GM12878 (cell line): ENCODE data around the gene CDKN1C. TPM values are rescaled to one million over a fixed set of nuclear protein-coding genes. Genes with fewer than 3 reads are reported as not detected.

Experiments
- ATAC-seq: fragments of 200-7000 bp; cut with Tn5 transposase; 3 replicates; pipeline ENCODE4 v1.9.1; 2020; ENCODE audit warnings: mild to moderate bottlenecking, moderate library complexity
- BruUV-seq: library from RNA; stranded (reverse); fragments of 400-500 nt; replicated peaks from 2 replicates; lab custom pipeline; 2021; lab: Mats Ljungman, UMichigan
- CTCF ChIA-PET: fragments of 300-600 bp; sonication (Branson Sonifier 250); formaldehyde crosslinking; extraction: SDS; loops from one replicate; lab custom pipeline; 2021; ENCODE audit warnings: inconsistent platforms; lab: Yijun Ruan, JAX
- POLR2A ChIA-PET: fragments of 350-600 bp; formaldehyde crosslinking; extraction: SDS; loops from one replicate; lab custom pipeline; 2021; ENCODE audit warnings: inconsistent platforms; lab: Charles Lee
- RAD21 ChIA-PET: fragments of 300-600 bp; sonication (Branson Sonifier 250); formaldehyde crosslinking; loops from one replicate; lab custom pipeline; 2023; ENCODE audit warnings: antibody characterized with exemption; ENCODE audit not compliant: unreplicated experiment; lab: Charles Lee
- SMC1A ChIA-PET: fragments of 300-600 bp; sonication (Branson Sonifier 250); formaldehyde crosslinking; loops from one replicate; lab custom pipeline; 2023; ENCODE audit not compliant: unreplicated experiment, uncharacterized antibody; lab: Charles Lee
- DNase-seq: peaks from one replicate; pipeline ENCODE4 v3.0.0-alpha.2; 2011; ENCODE audit warnings: low read depth, low spot score
- FAIRE-seq: peaks from 3 replicates; lab custom pipeline; 2011; peaks lifted over from hg19 to GRCh38; lab: Jason Lieb, UNC
- H2AFZ ChIP-seq: 2 replicates; pipeline ENCODE4 v1.6.0; 2011; ENCODE audit warnings: low read depth, low read length, control low read depth; ENCODE audit not compliant: control insufficient read depth
- H3K27ac ChIP-seq: 2 replicates; pipeline ENCODE4 v1.5.1; 2011; ENCODE audit warnings: control low read depth; ENCODE audit not compliant: control insufficient read depth, insufficient read depth
- H3K27me3 ChIP-seq, 2 experiments: replicated peaks in 1 of 2; 2 replicates each; pipeline versions ENCODE4 v1.6.0 to v1.6.1; 2011; ENCODE audit warnings: low read length in 1 of 2; ENCODE audit not compliant: control insufficient read depth in 2 of 2, insufficient read depth in 2 of 2
- H3K36me3 ChIP-seq, 2 experiments: 2 replicates each; pipeline ENCODE4 v1.5.1; 2011; ENCODE audit warnings: low read length in 1 of 2; ENCODE audit not compliant: control insufficient read depth in 2 of 2, insufficient read depth in 2 of 2
- H3K4me1 ChIP-seq: 2 replicates; pipeline ENCODE4 v1.6.1; 2011; ENCODE audit warnings: mild to moderate bottlenecking, low read length, moderate library complexity, mixed read lengths; ENCODE audit not compliant: control insufficient read depth, insufficient read depth
- H3K4me2 ChIP-seq: 2 replicates; pipeline ENCODE4 v1.6.0; 2011; ENCODE audit warnings: control low read depth; ENCODE audit not compliant: control insufficient read depth, insufficient read depth
- H3K4me3 ChIP-seq: fragments of 200-600 bp; sonication (generic); 2 replicates; pipeline ENCODE4 v1.5.1; 2016
- H3K79me2 ChIP-seq: 2 replicates; pipeline ENCODE4 v1.6.0; 2011; ENCODE audit warnings: low read length; ENCODE audit not compliant: control insufficient read depth, insufficient read depth
- H3K9ac ChIP-seq: 2 replicates; pipeline ENCODE4 v1.8.0; 2011; ENCODE audit warnings: low read length, control low read depth, mixed read lengths; ENCODE audit not compliant: control insufficient read depth, insufficient read depth
- H3K9me3 ChIP-seq: replicated peaks from 3 replicates; pipeline ENCODE4 v1.5.1; 2011; ENCODE audit warnings: mild to moderate bottlenecking, low read length; ENCODE audit not compliant: control insufficient read depth, insufficient read depth
- H4K20me1 ChIP-seq: 2 replicates; pipeline ENCODE4 v1.6.0; 2011; ENCODE audit not compliant: control insufficient read depth, insufficient read depth
- FOXM1 ChIP-seq: IDR thresholded peaks from 2 replicates; pipeline ENCODE4 v1.6.1; 2012; ENCODE audit warnings: low read depth, mild to moderate bottlenecking, inconsistent platforms, low read length, moderate library complexity
- TARDBP ChIP-seq: IDR thresholded peaks from 2 replicates; pipeline ENCODE4 v1.6.1; 2016; ENCODE audit warnings: borderline replicate concordance
- WGBS: methylation state at CpG from one replicate; pipeline ENCODE4 v1.1.6; 2016; ENCODE audit warnings: low lambda C conversion rate; ENCODE audit not compliant: insufficient replicate concordance, insufficient coverage; ENCODE audit errors: missing lambda C conversion rate; 5-methylcytosine and 5-hydroxymethylcytosine counted together
- in situ Hi-C: fragments of 300-500 bp; cut with MboI; formaldehyde crosslinking; loops from 9 replicates; pipeline ENCODE4 v1.14.3; 2018; ENCODE audit warnings: mixed read lengths
- intact Hi-C: fragments of 100-400 bp; cut with micrococcal nuclease; formaldehyde crosslinking; loops from one replicate; pipeline ENCODE4 v1.14.2; 2022; ENCODE audit not compliant: unreplicated experiment
- polyA plus RNA-seq, 11 experiments: library from polyadenylated mRNA; depleted of rRNA in 4 of 11; unstranded in 6 of 11; stranded (reverse) in 5 of 11; fragments of >200 nt; fragmentation: Nextera tagmentation in 4 of 11; fragmentation: Illumina TruSeq in 1 of 11; extraction: Ambion mirVana in 4 of 11; extraction: Trizol in 1 of 11; gene quantifications; 1 replicate in 1 of 11; 2 replicates in 10 of 11; pipeline versions ENCODE4 v1.2.1 to v1.2.3, GENCODE V29; 2011 to 2016; ENCODE audit warnings: inconsistent platforms in 2 of 11, missing spikeins in 2 of 11, low read depth in 1 of 11
- total RNA-seq, 4 experiments: library from RNA; depleted of rRNA in 3 of 4; stranded (reverse); fragments of >200 nt in 3 of 4; fragmentation: Illumina TruSeq in 1 of 4; extraction: Trizol in 1 of 4; gene quantifications; 2 replicates each; pipeline versions ENCODE4 v1.2.1 to v1.2.3, GENCODE V29; 2013 to 2021
- TF ChIP-seq, protein P1 (sequence below): fragments of 150-350 bp; IDR thresholded peaks from 2 replicates; pipeline ENCODE4 v1.6.1; 2016; ENCODE audit warnings: low read depth, low read length
- TF ChIP-seq, protein P2 (sequence below): IDR thresholded peaks from 2 replicates; pipeline ENCODE4 v1.6.1; 2012; ENCODE audit warnings: low read depth, low read length, improper control_type of control experiment
- TF ChIP-seq, protein P3 (sequence below): IDR thresholded peaks from 2 replicates; pipeline ENCODE4 v1.6.1; 2012; ENCODE audit warnings: mild to moderate bottlenecking, low read depth, low read length
- TF ChIP-seq, protein P4 (sequence below): fragments of 450-650 bp; IDR thresholded peaks from 2 replicates; pipeline ENCODE4 v1.6.1; 2017; ENCODE audit warnings: mild to moderate bottlenecking, moderate library complexity

CDKN1C gene
- total and polyA plus RNA-seq, 10 of the 15 experiments (the other 5 are each of a cell fraction or from before 2014, with no cell fraction given): 0.05 to 0.21 (median 0.14) TPM; not detected in 7

DNA sequence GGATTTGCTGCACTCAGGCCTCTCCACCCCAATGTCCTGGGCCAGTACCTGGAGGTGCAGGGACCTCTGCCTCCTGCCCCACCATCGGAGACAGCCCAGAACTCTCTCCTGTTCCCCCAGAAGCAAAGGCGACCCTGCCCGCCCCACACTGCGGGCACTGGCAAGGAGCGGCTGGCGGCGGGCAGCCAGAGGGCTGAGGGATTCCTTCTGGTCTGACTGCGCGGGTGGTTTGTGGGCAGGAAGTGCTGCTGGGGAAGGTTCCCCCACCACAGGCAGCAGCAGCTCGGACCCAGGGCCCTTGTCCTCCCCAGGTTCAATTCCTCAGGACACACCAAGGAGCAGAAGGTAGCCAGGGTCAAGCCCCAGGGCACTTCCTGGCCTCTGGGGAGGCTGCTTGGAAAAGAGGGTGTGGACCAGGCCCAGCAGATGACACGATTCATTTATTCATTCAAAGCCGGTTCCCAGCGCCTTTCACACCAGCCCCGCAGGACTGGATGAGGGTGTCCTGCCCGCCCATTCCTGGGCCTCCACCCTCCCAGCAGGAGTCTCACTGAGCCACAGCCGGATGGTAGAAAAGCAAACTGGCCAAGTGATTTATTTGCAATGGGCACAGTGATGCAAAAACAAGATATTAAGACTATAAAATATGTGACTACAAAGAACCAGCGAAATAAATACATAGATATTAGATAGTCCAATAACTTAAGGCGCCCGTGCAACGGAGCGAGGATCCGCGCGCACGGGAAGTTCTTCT is 42.5 kb upstream of the CDKN1C start:
- Histone ChIP-seq H2AFZ (no peak overlapping the region), H4K20me1 (no peaks in the 10 kb centered on the region), H3K27me3 (peaks cover 3 to 15% of the 10 kb centered on the region in 2 experiments), H3K9me3 (no peaks in the 10 kb centered on the region), H3K79me2 (no peaks in the 10 kb centered on the region), H3K27ac (no peak overlapping the region), H3K4me3 (no peak overlapping the region), H3K4me1 (peaks cover 15% of the 10 kb centered on the region), H3K36me3 (no peaks in the 10 kb centered on the region), H3K4me2 (no peak overlapping the region), H3K9ac (no peak overlapping the region)
- FAIRE-seq: no peak
- in situ Hi-C loops (no loop called here), intact Hi-C loops (no loop called here)
- ChIA-PET SMC1A (no interaction called here), POLR2A (interaction anchor here (0.6 kb wide), 1 partner anchor 7 kb away, joined by 3 read pairs; no protein-coding TSS in a partner anchor), RAD21 (no interaction called here), CTCF (interaction anchor here (0.9 kb wide), 2 partner anchors 35 to 51 kb away, joined by 3 read pairs; no protein-coding TSS in a partner anchor)
- no TSS peak for BruUV-seq
- ATAC-seq: no peak
- TF ChIP-seq, protein P1, sequence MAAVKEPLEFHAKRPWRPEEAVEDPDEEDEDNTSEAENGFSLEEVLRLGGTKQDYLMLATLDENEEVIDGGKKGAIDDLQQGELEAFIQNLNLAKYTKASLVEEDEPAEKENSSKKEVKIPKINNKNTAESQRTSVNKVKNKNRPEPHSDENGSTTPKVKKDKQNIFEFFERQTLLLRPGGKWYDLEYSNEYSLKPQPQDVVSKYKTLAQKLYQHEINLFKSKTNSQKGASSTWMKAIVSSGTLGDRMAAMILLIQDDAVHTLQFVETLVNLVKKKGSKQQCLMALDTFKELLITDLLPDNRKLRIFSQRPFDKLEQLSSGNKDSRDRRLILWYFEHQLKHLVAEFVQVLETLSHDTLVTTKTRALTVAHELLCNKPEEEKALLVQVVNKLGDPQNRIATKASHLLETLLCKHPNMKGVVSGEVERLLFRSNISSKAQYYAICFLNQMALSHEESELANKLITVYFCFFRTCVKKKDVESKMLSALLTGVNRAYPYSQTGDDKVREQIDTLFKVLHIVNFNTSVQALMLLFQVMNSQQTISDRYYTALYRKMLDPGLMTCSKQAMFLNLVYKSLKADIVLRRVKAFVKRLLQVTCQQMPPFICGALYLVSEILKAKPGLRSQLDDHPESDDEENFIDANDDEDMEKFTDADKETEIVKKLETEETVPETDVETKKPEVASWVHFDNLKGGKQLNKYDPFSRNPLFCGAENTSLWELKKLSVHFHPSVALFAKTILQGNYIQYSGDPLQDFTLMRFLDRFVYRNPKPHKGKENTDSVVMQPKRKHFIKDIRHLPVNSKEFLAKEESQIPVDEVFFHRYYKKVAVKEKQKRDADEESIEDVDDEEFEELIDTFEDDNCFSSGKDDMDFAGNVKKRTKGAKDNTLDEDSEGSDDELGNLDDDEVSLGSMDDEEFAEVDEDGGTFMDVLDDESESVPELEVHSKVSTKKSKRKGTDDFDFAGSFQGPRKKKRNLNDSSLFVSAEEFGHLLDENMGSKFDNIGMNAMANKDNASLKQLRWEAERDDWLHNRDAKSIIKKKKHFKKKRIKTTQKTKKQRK: no peak
- TF ChIP-seq, protein P2, sequence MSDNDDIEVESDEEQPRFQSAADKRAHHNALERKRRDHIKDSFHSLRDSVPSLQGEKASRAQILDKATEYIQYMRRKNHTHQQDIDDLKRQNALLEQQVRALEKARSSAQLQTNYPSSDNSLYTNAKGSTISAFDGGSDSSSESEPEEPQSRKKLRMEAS: no peak
- TF ChIP-seq TARDBP (no peak), FOXM1 (no peak)
- TF ChIP-seq, protein P3, sequence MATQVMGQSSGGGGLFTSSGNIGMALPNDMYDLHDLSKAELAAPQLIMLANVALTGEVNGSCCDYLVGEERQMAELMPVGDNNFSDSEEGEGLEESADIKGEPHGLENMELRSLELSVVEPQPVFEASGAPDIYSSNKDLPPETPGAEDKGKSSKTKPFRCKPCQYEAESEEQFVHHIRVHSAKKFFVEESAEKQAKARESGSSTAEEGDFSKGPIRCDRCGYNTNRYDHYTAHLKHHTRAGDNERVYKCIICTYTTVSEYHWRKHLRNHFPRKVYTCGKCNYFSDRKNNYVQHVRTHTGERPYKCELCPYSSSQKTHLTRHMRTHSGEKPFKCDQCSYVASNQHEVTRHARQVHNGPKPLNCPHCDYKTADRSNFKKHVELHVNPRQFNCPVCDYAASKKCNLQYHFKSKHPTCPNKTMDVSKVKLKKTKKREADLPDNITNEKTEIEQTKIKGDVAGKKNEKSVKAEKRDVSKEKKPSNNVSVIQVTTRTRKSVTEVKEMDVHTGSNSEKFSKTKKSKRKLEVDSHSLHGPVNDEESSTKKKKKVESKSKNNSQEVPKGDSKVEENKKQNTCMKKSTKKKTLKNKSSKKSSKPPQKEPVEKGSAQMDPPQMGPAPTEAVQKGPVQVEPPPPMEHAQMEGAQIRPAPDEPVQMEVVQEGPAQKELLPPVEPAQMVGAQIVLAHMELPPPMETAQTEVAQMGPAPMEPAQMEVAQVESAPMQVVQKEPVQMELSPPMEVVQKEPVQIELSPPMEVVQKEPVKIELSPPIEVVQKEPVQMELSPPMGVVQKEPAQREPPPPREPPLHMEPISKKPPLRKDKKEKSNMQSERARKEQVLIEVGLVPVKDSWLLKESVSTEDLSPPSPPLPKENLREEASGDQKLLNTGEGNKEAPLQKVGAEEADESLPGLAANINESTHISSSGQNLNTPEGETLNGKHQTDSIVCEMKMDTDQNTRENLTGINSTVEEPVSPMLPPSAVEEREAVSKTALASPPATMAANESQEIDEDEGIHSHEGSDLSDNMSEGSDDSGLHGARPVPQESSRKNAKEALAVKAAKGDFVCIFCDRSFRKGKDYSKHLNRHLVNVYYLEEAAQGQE: no peak
- TF ChIP-seq, protein P4, sequence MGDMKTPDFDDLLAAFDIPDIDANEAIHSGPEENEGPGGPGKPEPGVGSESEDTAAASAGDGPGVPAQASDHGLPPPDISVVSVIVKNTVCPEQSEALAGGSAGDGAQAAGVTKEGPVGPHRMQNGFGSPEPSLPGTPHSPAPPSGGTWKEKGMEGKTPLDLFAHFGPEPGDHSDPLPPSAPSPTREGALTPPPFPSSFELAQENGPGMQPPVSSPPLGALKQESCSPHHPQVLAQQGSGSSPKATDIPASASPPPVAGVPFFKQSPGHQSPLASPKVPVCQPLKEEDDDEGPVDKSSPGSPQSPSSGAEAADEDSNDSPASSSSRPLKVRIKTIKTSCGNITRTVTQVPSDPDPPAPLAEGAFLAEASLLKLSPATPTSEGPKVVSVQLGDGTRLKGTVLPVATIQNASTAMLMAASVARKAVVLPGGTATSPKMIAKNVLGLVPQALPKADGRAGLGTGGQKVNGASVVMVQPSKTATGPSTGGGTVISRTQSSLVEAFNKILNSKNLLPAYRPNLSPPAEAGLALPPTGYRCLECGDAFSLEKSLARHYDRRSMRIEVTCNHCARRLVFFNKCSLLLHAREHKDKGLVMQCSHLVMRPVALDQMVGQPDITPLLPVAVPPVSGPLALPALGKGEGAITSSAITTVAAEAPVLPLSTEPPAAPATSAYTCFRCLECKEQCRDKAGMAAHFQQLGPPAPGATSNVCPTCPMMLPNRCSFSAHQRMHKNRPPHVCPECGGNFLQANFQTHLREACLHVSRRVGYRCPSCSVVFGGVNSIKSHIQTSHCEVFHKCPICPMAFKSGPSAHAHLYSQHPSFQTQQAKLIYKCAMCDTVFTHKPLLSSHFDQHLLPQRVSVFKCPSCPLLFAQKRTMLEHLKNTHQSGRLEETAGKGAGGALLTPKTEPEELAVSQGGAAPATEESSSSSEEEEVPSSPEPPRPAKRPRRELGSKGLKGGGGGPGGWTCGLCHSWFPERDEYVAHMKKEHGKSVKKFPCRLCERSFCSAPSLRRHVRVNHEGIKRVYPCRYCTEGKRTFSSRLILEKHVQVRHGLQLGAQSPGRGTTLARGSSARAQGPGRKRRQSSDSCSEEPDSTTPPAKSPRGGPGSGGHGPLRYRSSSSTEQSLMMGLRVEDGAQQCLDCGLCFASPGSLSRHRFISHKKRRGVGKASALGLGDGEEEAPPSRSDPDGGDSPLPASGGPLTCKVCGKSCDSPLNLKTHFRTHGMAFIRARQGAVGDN: no peak
- 6% methylated on average over 25 of the region's 25 CpGs for whole genome bisulfite sequencing
- no peak for DNase-seq
